Neural progenitor cell (in vitro differentiated cells): ENCODE data around the gene NR4A2. TPM values are rescaled to one million over a fixed set of nuclear protein-coding genes. Genes with fewer than 3 reads are reported as not detected.

Experiments
- DNase-seq: peaks from one replicate; pipeline ENCODE4 v3.0.0-alpha.2; 2016; ENCODE audit warnings: low spot score
- H2AFZ ChIP-seq: fragments of 200-600 bp; sonication (generic); replicated peaks from 2 replicates; pipeline ENCODE4 v1.6.1; 2016; ENCODE audit warnings: antibody characterized with exemption
- H3F3A ChIP-seq: fragments of 200-600 bp; sonication (generic); 2 replicates; pipeline ENCODE4 v1.6.1; 2016; ENCODE audit warnings: antibody characterized with exemption, low read depth
- H3K27ac ChIP-seq: fragments of 200-600 bp; sonication (generic); 2 replicates; pipeline ENCODE4 v1.5.1; 2016; ENCODE audit warnings: mild to moderate bottlenecking
- H3K27me3 ChIP-seq: fragments of 200-600 bp; sonication (generic); 2 replicates; pipeline ENCODE4 v1.6.1; 2016; ENCODE audit warnings: mild to moderate bottlenecking, moderate library complexity
- H3K36me3 ChIP-seq: fragments of 200-600 bp; sonication (generic); 2 replicates; pipeline ENCODE4 v1.5.1; 2016
- H3K4me1 ChIP-seq: fragments of 200-600 bp; sonication (generic); 2 replicates; pipeline ENCODE4 v1.6.1; 2016; ENCODE audit warnings: mixed run types
- H3K4me2 ChIP-seq: fragments of 200-600 bp; sonication (generic); 2 replicates; pipeline ENCODE4 v1.6.1; 2016
- H3K4me3 ChIP-seq: fragments of 200-600 bp; sonication (generic); 2 replicates; pipeline ENCODE4 v1.5.1; 2016
- H3K79me2 ChIP-seq: fragments of 200-600 bp; sonication (generic); 2 replicates; pipeline ENCODE4 v1.6.1; 2016; ENCODE audit warnings: low read depth
- H3K9ac ChIP-seq: fragments of 200-600 bp; sonication (generic); 2 replicates; pipeline ENCODE4 v1.6.1; 2016
- H3K9me3 ChIP-seq: fragments of 200-600 bp; sonication (generic); 2 replicates; pipeline ENCODE4 v1.5.1; 2016; ENCODE audit warnings: low read depth
- H4K20me1 ChIP-seq: fragments of 200-600 bp; sonication (generic); 2 replicates; pipeline ENCODE4 v1.6.1; 2016; ENCODE audit warnings: low read depth
- H3K27ac Mint-ChIP-seq: 3 replicates; pipeline ENCODE4 v1.8.0; 2021; ENCODE audit warnings: mixed read lengths
- H3K27me3 Mint-ChIP-seq: 2 replicates; pipeline ENCODE4 v1.8.0; 2022; ENCODE audit warnings: low read depth, mild to moderate bottlenecking, inconsistent platforms, moderate library complexity, mixed read lengths; ENCODE audit not compliant: insufficient read depth
- H3K36me3 Mint-ChIP-seq: 3 replicates; pipeline ENCODE4 v1.8.0; 2021; ENCODE audit warnings: mixed read lengths
- H3K4me1 Mint-ChIP-seq: 3 replicates; pipeline ENCODE4 v1.8.0; 2021; ENCODE audit warnings: mixed read lengths
- H3K4me3 Mint-ChIP-seq: 3 replicates; pipeline ENCODE4 v1.8.0; 2021; ENCODE audit warnings: mild to moderate bottlenecking, moderate library complexity, mixed read lengths
- H3K9me3 Mint-ChIP-seq: 3 replicates; pipeline ENCODE4 v1.8.0; 2020; ENCODE audit warnings: mixed read lengths
- CTCF ChIP-seq: fragments of 200-600 bp; sonication (generic); IDR thresholded peaks from 2 replicates; pipeline ENCODE4 v1.5.1; 2017; ENCODE audit warnings: antibody characterized with exemption, mild to moderate bottlenecking
- EZH2 ChIP-seq: fragments of 200-600 bp; sonication (generic); IDR thresholded peaks from 2 replicates; pipeline ENCODE4 v1.6.1; 2017; ENCODE audit warnings: antibody characterized with exemption, mild to moderate bottlenecking, moderate library complexity
- EZH2phosphoT487 ChIP-seq: fragments of 200-600 bp; sonication (generic); IDR thresholded peaks from 2 replicates; pipeline ENCODE4 v1.6.1; 2017; ENCODE audit warnings: antibody characterized with exemption
- total RNA-seq: library from RNA; depleted of rRNA; stranded (reverse); fragments of >200 nt; gene quantifications from 2 replicates; pipeline ENCODE4 v1.2.3, GENCODE V29; 2015; ENCODE audit warnings: low replicate concordance

Gene NR4A2
- total RNA-seq, 1 donor from 2014 or later = 0.56 TPM

GRCh38 chr2:156343096-156343939 is 10.8 kb upstream of the NR4A2 start:
- H3K4me2 ChIP-seq = peak overlapping the region; percentile 85
- Mint-ChIP-seq H3K27me3 (peaks cover 12% of the 10 kb centered on the region), H3K27ac (peak overlapping the region; percentile 94), H3K9me3 (no peaks in the 10 kb centered on the region), H3K36me3 (no peaks in the 10 kb centered on the region), H3K4me1 (peaks cover 38% of the 10 kb centered on the region), H3K4me3 (peak overlapping the region; percentile 90)
- peak overlapping the region; percentile 90 for H3K4me3 ChIP-seq
- no peaks in the 10 kb centered on the region for H3K9me3 ChIP-seq
- peaks cover 11% of the 10 kb centered on the region for H3K4me1 ChIP-seq
- TF ChIP-seq EZH2phosphoT487 (no peak), EZH2 (no peak), CTCF (no peak)
- peak overlapping the region; percentile 66 for H3K9ac ChIP-seq
- H2AFZ ChIP-seq = peak overlapping the region; percentile 91
- DNase-seq = no peak
- no peak overlapping the region for H3K27ac ChIP-seq
- no peaks in the 10 kb centered on the region for H3K79me2 ChIP-seq
- H3F3A ChIP-seq = peaks cover 20% of the 10 kb centered on the region
- peaks cover 22% of the 10 kb centered on the region for H3K27me3 ChIP-seq
- H3K36me3 ChIP-seq = no peaks in the 10 kb centered on the region
- no peaks in the 10 kb centered on the region for H4K20me1 ChIP-seq

GRCh38 chr2:156342254-156343095 is 10.0 kb upstream of the NR4A2 start:
- Histone ChIP-seq H3K27ac (peak overlapping the region; percentile 93), H2AFZ (peak overlapping the region; percentile 91), H3K4me3 (peak overlapping the region; percentile 90), H3K36me3 (no peaks in the 10 kb centered on the region), H4K20me1 (no peaks in the 10 kb centered on the region), H3K79me2 (peaks cover 5% of the 10 kb centered on the region), H3F3A (peaks cover 20% of the 10 kb centered on the region), H3K4me1 (peaks cover 11% of the 10 kb centered on the region), H3K9ac (peak overlapping the region; percentile 86), H3K27me3 (peaks cover 22% of the 10 kb centered on the region), H3K9me3 (no peaks in the 10 kb centered on the region), H3K4me2 (peak overlapping the region; percentile 85)
- Mint-ChIP-seq H3K27me3 (peaks cover 12% of the 10 kb centered on the region), H3K9me3 (no peaks in the 10 kb centered on the region), H3K27ac (peak overlapping the region; percentile 94), H3K4me1 (peaks cover 38% of the 10 kb centered on the region), H3K36me3 (no peaks in the 10 kb centered on the region), H3K4me3 (peak overlapping the region; percentile 90)
- TF ChIP-seq EZH2phosphoT487 = no peak
- TF ChIP-seq EZH2 = peak; percentile 14
- TF ChIP-seq CTCF = no peak
- DNase-seq = peak; percentile 96

GRCh38 chr2:156341452-156342253 is 9.1 kb upstream of the NR4A2 start:
- Histone ChIP-seq H4K20me1 (no peaks in the 10 kb centered on the region), H3K9ac (peak overlapping the region; percentile 86), H3K27me3 (peaks cover 22% of the 10 kb centered on the region), H2AFZ (peak overlapping the region; percentile 32), H3K79me2 (peaks cover 5% of the 10 kb centered on the region), H3F3A (peaks cover 20% of the 10 kb centered on the region), H3K4me1 (peaks cover 11% of the 10 kb centered on the region), H3K4me3 (peak overlapping the region; percentile 90), H3K4me2 (peak overlapping the region; percentile 85), H3K9me3 (no peaks in the 10 kb centered on the region), H3K27ac (peak overlapping the region; percentile 93), H3K36me3 (no peaks in the 10 kb centered on the region)
- Mint-ChIP-seq H3K36me3 (no peaks in the 10 kb centered on the region), H3K9me3 (no peaks in the 10 kb centered on the region), H3K4me3 (peak overlapping the region; percentile 89), H3K4me1 (peaks cover 38% of the 10 kb centered on the region), H3K27me3 (peaks cover 12% of the 10 kb centered on the region), H3K27ac (peak overlapping the region; percentile 48)
- peak; percentile 85 for DNase-seq
- no peak for TF ChIP-seq EZH2phosphoT487
- TF ChIP-seq EZH2 = peak; percentile 5
